HL-60/S4 (cell line): ENCODE results near the gene NUDT9.
"Not testable (repeated sequence)": the region's sequence is repeated elsewhere in the genome, so short reads cannot be mapped to it uniquely, and the experiment has no call there.

Experiments used
- in situ Hi-C: fragments of 300-500 bp; cut with MboI; formaldehyde crosslinking; loops from 2 replicates; pipeline ENCODE4 v1.14.3; 2022; ENCODE audit warnings: low sequenced_read_pairs

NUDT9 gene, protein sequence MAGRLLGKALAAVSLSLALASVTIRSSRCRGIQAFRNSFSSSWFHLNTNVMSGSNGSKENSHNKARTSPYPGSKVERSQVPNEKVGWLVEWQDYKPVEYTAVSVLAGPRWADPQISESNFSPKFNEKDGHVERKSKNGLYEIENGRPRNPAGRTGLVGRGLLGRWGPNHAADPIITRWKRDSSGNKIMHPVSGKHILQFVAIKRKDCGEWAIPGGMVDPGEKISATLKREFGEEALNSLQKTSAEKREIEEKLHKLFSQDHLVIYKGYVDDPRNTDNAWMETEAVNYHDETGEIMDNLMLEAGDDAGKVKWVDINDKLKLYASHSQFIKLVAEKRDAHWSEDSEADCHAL

DNA sequence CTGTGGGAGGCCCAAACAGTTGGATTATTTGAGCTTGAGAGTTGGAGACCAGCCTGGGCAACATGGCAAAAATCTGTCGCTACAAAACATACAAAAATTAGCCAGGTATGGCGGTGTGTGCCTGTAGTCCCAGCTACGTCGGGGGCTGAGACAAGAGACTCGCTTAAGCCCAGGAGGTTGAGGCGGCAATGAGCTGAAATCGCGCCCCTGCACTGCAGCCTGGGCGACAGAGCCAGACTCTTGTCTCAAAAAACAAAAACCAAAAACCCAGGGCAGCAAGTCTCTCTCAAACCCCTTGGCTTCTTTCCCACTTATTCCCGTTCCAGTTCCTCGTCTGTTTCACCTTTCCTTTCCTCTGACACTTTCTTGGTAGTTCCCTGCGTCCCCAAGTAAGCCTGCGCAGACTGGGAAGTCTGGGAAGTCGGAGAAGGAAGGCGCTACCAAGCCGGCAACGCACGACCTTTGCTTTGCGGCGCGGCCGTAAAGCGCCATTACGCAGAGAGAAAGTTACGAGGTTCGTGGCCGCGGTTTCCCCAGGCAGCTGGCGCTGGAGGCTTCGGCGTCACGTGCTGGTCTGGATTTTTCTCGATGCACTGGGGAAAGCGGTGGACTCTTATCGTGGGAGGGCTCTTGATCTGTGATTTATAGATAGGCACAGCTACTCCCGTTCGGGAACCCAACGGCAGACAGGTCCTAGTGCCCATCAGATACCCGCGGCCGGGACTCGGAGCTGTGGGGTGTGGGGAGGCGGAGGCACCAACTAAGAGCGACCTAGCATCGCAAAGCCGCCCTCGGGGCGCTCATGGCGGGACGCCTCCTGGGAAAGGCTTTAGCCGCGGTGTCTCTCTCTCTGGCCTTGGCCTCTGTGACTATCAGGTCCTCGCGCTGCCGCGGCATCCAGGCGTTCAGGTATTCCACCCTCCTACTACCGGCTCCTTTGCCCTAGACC lies at the start of gene NUDT9:
NUDT9 (plus strand) TSS at position 470 of the 949 bp plus-strand sequence; CDS start at position 803, 333 bp downstream.
- in situ Hi-C loops: no loop called here

- in situ Hi-C loops: no loop called here
These were observed 46.6 kb upstream of the NUDT9 start for GRCh38 chr4:87375719-87376291.

- in situ Hi-C loops: no loop called here
These were observed 44.6 kb upstream of the NUDT9 start for GRCh38 chr4:87377816-87378215.

DNA sequence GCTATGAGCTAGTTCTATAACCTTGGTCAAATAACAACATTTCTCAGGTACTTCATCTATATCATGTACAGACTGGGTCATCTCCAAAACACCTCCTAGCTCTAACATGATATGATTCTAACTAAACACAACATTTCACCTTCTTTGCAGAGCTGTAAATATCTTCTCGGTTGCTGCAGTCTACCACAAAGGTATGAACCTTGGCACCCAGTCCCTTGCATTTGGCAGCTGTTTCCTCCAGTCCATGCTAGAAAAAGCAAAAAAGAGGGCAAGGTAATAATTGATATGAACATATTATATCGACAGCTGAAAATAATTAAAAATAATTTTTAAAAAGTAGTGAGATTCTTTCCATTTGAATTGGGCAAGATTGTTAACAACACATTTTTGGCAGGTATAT lies 40.3 kb upstream of the NUDT9 start:
- in situ Hi-C loops: no loop called here

- in situ Hi-C loops: no loop called here
These were observed 39.4 kb upstream of the NUDT9 start for GRCh38 chr4:87382931-87383330.

DNA sequence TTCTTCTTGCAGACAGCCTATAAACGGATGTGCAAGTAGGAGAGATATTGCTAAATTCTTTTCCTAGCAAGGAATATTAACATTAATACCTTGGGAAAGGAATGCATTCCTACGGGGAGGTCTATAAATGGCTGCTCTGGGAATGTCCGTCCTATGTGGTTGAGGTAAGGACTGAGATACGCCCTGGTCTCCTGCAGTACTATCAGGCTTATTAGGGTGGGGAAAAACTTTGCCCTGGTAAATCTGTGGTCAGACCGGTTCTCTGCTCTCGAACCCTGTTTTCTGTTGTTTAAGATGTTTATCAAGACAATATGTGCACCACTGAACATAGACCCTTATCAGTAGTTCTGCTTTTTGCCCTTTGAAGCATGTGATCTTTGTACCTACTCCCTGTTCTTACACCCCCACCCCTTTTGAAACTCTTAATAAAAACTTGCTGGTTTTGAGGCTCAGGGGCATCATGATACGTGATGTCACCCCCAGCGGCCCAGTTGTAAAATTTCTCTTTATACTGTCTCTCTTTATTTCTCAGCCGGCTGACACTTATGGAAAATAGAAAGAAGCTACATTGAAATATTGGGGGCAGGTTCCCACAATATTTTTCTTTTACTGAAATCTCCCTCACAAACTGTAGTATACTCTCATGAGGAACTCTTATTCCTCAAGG lies 37.8 kb upstream of the NUDT9 start:
- in situ Hi-C loops: not testable (repeated sequence)

DNA sequence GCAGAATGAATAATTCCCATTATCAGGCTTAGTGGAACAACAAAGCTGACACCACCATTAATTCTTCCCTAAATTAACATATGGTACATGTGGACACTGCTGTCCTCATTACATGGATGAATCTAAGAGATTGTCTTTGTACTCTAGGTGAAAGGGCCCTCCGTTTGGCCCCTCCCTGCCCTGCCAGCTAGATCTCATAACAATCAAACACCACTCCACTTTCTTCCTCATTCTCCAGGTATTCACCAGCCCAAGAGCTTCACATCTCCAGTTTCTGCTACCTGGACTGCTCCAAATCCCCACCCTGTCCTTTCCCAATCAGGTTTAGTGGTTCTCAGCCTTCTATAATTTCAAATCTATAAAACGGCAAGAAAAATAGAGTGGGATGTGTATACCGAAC lies 35.1 kb upstream of the NUDT9 start:
- in situ Hi-C loops: no loop called here

GRCh38 chr4:87388901-87389300 lies 33.5 kb upstream of the NUDT9 start:
- in situ Hi-C loops: no loop called here

DNA sequence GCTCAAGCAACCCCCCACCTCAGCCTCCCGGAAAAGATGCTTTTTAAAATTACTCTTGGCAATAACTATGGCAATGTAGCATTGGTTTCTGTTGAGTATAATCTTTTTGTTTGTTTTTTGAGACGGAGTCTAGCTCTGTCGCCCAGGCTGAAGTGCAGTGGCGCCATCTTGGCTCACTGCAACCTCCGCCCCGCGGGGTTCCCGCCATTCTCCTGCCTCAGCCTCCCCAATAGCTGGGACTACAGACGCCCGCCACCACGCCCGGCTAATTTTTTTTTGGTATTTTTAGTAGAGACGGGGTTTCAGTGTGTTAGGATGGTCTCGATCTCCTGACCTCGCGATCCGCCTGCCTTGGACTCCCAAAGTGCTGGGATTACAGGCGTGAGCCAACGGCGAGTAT lies 32.3 kb upstream of the NUDT9 start:
- in situ Hi-C loops: not testable (repeated sequence)

GRCh38 chr4:87390551-87390890 lies 31.9 kb upstream of the NUDT9 start:
- in situ Hi-C loops: no loop called here

DNA sequence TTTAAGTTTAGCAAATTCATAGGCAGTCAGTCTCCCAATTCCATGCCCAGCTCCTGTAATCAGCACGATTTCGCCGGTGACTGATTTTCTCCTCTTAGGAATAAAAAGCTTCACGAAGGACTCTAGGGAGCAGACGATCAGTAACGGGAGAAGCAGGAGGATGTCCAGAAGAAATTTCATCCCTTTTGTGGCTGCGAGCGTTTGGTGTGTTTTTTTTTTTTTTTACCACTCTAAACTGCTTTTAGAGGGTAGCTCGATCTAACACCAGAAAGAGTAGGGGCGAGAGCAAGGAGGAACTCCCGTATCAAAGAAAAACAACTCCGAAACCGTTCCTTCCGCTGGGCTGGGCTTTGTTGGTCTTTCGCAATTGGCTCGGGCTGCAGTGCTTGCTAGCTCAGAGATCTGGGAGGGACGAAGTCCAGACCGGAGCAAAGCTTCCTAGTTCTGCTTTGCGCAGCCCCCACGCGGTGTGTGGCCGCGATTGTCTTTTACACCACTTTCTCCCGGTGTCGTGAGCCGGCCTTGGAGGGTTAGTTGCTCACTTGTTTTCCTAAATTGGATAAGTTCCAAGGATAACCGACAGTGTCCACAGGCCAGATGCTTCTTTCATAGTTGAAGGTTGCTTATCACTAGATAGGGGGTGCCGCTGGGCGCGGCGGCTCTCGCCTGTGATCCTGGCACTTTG lies 31.3 kb upstream of the NUDT9 start, which contains the start of gene HSD17B11:
HSD17B11 (minus strand) TSS at position 298 of the 685 bp plus-strand sequence; CDS start at position 180, 118 bp downstream.
- in situ Hi-C loops: no loop called here

- in situ Hi-C loops: no loop called here
These were observed 30.8 kb upstream of the NUDT9 start for GRCh38 chr4:87391576-87392054.

- in situ Hi-C loops: no loop called here
These were observed 30.2 kb upstream of the NUDT9 start for GRCh38 chr4:87392183-87392582.

DNA sequence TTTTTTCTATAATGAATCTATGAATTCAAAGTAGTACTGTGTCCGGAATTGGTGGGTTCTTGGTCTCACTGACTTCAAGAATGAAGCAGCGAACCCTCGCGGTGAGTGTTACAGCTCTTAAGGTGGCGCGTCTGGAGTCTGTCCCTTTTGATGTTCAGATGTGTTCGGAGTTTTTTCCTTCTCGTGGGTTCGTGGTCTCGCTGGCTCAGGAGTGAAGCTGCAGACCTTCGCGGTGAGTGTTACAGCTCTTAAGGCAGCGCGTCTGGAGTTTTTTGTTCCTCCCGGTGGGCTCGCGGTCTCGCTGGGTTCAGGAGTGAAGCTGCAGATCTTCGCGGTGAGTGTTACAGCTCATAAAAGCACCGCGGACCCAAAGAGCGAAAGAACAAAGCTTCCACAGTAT lies 27.3 kb upstream of the NUDT9 start:
- in situ Hi-C loops: not testable (repeated sequence)

GRCh38 chr4:87395851-87396250 lies 26.5 kb upstream of the NUDT9 start:
- in situ Hi-C loops: not testable (repeated sequence)

- in situ Hi-C loops: no loop called here
These were observed 23.2 kb upstream of the NUDT9 start for GRCh38 chr4:87399148-87399547.

GRCh38 chr4:87399954-87400353 lies 22.4 kb upstream of the NUDT9 start:
- in situ Hi-C loops: no loop called here

GRCh38 chr4:87403732-87404131 lies 18.6 kb upstream of the NUDT9 start:
- in situ Hi-C loops: not testable (repeated sequence)

DNA sequence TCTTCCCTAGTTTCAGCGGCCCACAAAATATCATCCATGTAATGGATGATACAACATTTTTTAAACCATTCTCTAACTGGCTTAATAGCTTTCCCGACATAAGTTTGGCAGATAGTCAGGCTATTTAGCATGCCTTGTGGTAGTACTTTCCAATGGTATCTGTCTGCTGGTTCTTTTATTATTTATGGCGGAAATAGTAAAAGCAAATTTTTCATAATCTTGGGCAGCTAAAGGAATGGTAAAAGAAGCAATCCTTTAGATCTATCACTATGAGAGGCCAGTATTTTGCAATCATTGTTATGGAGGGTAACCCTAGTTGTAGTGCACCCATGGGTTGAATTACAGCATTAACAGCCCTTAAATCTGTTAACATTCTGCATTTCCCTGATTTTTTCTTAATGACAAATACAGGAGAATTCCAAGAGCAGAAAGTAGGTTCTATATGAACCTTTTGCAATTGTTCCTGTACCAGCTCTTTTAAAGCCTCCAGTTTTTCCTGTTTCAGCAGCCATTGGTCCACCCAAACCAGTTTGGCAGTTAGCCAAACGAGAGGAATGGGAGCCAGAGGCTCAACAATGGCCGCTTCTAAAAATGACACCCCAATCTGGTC lies 17.1 kb upstream of the NUDT9 start:
- in situ Hi-C loops: no loop called here

- in situ Hi-C loops: no loop called here
These were observed 15.9 kb upstream of the NUDT9 start for GRCh38 chr4:87406462-87406861.
